Measurements from ENCODE around the gene FAM107B.

The FAM107B gene

DNA sequence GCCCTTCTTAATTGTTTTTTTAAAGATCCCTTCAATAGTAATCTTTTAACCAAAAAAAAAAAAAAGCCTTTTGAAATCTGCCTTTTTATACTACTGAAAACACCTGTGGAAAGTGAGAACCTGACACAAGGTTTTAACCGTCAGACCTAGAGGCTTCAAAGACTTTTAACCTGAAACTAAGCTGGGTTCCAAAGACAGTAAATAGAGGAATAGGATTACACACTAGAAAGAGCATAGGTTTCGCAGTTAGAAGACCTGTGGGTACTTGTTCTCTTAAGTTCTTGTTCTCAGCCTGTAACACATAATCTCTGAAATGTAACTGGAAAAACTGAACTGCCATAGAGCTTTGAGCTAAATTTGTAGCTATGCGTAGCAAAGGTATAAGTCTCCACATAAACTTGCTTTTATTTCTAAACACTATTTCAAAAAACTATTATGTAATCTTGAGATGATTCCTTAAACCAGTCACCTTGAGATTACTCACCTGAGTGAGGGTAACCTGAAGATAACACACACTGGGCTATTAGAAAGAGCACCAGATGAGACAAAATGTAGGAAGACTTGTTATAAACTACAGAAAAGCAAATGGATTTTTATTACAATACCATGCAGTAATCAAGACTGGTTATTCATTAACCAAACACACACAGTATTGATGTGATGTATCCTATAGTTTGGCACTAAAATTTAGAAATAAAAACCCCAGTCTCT, 247.4 kb downstream of the FAM107B start:
- no peak for DNase-seq

DNA sequence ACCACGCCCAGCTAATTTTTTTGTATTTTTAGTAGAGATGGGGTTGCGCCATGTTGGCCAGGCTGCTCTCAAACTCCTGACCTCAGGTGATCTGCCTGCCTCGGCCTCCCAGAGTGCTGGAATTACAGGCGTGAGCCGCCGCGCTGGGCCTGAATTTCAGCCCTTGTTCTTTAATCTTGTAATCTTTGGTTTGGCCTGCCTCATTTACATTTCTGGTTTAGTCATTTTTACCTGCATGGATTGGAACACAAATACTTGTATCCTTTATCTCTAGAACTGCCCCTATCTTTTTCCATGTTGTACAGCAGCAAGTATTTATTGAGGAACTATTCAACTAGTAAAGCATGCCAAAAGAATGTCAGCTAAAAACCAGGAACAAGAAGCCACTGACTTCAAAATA, 248.4 kb downstream of the FAM107B start:
- DNase-seq: no peak

DNA sequence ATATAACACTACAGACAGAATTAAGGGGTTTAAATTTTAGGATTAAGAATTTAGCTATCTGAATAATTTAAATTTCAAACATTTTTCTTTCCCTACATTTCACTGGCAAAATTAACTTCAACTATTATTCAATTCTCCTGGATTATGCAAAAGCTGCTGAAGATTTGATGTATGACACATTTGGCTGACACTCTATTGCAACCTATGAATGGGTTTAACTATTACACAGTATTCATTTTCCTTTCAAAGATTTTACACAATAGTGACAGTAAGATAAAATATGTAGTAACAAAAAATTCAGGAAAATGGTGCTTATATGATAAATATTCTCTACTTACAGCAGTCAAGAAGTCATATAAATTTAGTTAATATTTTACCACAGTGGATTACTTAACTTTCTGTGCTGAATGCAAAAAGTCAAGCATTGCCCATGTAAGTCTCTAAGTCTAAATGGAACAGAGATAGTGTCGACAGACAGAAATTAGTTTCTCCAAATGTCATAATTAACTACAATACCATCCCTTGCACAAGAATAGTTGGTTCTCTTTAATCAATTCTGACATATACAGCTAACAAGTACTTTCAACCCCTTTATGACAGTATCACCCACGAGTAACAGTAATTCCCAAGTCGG, 249.9 kb downstream of the FAM107B start:
- no peak for DNase-seq

DNA sequence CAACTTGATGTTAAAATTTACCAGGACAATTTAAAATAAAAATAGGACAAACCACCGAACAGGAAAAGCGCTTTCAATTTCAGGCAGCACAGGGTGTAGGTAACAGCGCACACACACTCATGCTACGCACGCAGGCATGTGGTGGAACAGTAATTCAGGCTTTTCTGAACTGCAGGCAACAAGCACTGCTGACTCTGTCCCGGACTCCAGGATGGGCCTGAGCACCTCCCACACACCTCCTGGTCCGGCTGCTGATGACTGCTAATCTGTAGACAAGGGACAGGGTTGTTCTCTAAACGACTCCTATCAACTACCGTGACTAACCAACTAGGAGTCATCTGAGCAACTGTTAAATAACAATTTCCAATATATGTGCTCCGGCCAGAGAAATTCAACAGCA, 251.4 kb downstream of the FAM107B start:
- DNase-seq: no peak

DNA sequence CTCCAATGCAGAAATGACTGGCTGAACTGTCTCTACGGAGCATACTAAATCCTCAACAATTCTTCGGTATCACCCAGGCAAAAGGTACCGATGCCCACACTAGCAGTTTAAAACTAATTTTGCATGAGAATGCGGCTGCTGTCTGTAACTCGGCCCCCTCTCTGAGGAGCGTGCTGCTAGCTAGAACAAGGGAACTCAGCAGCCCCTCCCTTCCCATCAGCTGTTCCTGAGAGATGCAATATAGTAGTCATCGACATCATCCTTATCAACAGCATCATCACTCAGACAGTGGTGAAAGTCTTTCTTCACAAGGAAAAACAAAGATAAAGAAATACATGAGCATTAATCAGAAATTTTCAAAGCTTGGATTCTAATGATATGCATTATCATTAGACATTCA, 254.9 kb downstream of the FAM107B start:
- DNase-seq: no peak

DNA sequence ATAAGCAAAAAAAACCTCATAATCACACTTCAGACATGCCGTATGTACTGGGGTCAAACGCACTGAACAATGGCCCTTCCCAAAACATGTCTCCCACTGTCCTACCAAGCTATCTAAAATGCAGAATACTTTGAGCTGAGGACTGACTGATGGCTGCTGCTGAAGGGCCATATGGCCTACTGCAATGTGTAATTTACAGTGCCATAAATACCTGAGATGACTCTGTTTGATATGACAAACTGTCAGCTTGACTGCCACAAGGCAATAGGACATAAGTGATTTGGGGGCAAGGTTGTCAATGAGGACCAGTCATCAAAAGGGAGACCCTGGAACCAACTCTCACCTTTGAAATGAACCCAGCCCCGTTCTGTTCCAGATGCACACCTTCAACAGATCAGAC, 256.5 kb downstream of the FAM107B start:
- no peak for DNase-seq

DNA sequence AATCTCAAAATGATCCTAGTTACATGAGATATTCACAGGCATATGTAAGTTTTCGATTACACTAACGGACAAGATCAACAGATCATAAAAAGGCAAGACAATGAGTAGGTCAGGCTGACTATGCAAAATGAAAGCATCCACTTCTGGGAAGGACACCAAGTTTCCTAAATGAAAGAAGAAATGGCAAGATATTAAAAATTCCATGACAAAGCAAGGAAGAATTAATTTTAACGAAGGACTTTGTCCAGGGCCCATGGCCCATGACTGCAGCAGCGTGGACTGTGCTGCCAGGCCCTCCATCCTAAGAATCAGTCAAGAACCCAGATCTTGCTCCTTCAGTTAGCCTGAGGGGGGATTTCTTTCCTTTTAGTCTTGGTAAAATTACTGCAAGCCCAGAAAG, 261.6 kb downstream of the FAM107B start:
- DNase-seq: no peak

DNA sequence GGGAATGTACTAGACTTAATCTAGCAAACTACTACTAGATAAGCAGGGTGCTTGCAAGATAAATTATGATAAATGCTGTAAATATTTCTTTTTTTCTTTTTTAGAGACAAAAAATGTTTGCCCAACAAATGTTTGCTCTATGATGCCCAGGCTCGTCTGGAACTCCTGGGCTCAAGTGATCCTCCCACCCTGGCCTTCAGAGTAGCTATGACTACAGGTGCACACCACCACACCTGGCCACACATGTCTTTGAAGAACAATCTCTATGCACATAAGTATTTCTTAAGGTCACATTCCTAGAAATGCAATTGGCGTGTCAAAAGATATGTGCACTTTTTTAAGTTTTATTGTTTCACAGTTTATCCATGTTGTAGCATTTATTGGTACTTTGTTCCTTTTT, 264.4 kb downstream of the FAM107B start:
- DNase-seq: no peak

DNA sequence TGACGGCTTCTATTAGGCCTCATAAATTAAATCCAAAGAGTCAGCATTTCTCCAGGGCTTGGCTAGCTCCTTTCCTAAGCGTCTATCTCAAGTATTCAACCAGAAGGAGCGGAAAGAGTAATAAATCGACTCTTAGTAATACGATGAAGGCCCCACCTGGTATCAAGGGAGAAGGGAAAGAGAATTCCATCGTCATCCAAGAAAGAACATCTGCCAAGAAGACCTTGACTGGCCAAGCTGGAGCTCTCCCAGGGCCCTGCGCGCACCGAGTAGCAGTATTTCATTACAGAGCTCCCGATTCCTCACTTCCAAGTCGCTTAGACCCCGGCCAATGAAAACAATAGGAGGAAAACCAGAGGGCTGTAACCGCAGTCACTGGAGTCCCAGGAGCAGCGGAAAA, 266.0 kb downstream of the FAM107B start:
- DNase-seq: no peak

DNA sequence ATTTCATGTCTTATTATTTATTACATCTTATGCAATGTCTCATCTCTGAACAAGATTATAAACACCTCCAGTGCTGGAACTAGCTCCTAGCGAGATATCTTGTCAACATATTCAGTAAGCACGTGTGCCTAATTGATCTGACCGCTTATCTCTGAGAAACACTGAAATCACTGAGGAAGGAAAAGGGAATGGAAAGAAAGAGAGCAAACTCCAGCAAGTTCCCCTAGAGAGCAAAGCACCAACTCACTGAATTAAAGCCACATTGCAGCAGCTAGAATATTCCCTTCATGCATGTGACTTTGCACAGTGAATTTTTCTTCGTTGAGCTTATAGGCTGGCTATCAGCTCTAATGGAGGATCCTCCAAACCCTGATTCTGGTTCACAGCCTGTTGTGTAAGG, 266.9 kb downstream of the FAM107B start:
- DNase-seq: peak; percentile 4

DNA sequence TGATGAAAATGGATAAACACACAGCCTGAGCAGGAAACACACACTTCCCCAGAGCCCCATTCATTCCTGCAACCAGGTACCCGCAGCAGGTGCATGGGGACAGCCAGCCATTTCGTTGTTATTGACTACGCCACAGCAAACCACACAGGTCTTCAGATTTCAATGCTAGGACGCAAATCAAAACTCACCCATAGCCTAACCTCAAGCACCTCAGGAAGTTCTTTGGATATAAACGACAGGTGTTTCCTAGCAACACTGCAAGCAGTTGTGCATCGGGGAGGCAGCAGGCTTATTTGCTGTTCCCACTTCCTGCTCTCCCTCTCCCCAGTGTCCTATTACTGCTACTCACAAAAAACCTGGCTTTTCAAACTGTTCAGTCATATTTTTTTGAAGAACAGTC, 267.5 kb downstream of the FAM107B start:
- DNase-seq: peak; percentile 5

DNA sequence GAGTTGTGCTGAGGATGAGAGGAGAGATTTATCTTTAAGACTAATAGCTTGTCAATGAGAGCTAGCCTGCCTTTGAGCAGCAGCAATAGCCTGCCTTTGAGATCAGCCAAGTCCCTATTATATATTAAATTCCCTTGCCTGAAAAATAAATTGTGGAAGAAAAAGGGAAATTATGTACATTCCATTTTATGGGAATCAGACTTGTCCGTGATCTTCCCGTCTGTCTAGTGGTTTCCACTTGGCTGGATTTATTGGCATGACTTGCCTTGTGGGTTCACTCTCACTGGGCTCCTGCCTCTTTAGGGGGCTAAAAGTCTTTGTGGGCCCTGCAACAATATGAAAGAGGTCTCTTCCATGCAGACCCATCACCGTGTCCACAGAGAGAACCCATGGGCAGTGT, 272.3 kb downstream of the FAM107B start:
- no peak for DNase-seq

DNA sequence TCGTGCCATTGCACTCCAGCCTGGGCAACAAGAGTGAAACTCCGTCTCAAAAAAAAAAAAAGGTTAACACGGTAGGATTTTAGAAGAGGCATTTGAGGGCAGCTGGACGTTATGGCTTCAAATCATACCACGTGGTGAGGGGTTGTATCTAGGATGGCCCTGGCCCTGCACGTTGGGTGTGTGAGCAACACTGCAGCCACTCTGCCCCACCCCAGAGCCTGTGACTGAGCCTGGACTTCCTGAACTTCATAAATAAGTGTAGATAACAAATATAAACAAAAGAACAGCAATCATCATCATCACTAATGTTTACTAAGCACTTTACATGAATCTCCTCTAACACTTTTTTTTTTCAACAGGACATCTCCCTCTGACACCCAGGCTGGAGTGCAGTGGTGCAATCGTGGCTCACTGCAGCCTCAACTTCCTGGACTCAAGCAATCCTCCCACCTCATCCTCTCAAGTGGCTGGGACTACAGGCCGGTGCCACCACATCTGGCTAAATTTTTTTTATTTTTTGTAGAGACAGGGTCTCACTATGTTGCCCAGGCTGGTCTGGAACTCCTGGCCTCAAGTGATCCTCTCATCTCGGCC, 274.4 kb downstream of the FAM107B start:
- peak; percentile 9 for DNase-seq

DNA sequence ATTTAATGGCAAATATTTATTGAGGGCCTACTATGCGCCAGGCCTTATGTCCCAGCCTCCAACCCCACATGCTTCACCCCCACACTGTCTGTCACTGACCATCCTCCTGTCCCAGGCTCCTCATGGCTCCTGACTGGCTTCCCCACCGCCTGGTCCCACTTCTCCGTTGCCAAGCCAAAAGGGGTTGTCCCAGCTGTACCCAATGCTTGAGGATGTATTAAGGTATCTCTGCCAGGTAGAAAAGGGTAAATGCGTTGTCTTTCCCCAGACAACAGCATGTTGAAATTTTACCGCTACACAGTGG, 275.1 kb downstream of the FAM107B start:
- DNase-seq: no peak

DNA sequence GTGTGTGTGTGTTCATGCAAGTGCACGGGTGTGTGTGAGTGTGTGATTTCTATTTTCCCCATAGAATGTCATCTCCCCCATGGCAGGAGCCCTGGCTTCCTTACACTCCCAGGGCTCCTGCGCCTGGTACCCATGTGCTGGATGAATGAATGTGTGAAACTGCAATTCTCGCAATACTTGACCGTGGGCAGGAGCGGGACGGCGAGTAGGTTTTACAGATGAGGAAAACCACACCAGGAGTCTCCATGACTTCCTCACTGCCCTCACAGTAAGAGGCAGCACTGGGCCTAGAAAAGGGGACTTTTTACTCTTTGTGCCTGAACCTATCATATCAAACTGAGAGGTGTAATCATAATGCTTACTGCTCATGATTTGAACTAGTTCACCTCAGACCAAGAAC, 276.4 kb downstream of the FAM107B start:
- no peak for DNase-seq

DNA sequence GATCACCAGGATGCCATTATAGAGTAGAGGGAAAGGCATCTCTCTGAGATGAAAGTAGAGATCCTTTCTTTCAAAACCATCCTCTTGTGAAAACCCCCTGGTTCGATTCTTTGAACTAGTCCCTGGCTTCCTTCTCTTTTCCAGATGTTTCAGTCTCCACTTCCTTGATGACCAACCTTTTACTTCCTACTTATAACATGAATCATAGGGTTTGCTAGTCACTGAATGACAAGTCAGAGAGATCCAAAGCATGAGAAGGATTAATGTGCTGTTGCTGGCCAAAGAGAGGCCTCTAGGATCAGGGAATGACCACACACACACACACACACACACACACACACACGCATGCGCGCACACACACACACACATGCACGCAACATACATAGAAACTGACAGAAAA, 282.9 kb downstream of the FAM107B start:
- DNase-seq: no peak

DNA sequence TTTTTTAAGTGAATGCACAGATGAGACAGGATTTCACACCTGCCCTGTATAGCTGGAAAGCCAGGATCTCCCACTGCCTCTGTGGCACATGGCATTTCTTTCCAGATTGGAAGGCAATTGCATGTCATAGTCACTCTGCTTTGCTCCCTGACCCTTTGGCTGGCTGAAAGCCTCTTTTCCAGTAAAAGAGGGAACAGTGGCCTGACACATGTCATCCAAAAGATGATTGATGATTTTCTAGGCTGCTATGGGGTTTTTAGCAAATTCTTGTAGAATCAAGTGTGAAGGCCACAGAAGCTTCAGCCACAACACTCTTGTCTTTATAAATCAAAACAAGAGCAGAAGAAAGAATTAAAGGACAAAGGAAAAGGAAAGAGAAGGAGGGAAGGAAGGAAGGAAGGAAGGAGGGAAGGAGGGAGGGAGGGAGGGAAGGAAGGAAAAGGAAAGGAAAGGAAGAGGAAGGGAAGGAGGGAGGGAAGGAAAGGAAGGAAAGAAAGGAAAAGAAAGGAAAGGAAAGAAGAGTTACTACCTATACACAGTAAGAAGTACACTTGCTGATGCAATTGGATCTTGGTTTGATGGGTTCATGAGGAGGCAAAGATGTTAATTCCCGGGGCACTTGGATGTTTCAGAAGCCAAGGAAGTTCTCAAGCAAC, 285.0 kb downstream of the FAM107B start:
- DNase-seq: no peak

DNA sequence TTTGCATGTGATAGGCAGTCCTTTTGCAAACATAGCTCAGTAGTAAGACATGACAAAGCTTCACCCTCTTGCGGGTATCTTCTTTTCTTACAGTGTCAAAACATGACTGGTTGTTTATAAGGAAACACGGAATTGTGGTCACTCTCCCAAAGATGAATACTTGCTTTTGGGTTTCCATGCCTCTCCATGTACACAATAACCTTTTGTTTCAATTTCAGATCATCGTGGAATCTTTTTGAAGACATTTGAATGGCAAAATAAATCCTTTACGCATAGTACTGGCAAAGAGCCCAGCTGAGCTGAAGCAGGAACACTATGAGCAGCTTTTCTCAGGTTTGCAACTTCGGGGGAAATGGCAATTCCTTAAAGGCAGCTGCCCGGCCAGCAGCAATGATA, 287.2 kb downstream of the FAM107B start:
- no peak for DNase-seq

DNA sequence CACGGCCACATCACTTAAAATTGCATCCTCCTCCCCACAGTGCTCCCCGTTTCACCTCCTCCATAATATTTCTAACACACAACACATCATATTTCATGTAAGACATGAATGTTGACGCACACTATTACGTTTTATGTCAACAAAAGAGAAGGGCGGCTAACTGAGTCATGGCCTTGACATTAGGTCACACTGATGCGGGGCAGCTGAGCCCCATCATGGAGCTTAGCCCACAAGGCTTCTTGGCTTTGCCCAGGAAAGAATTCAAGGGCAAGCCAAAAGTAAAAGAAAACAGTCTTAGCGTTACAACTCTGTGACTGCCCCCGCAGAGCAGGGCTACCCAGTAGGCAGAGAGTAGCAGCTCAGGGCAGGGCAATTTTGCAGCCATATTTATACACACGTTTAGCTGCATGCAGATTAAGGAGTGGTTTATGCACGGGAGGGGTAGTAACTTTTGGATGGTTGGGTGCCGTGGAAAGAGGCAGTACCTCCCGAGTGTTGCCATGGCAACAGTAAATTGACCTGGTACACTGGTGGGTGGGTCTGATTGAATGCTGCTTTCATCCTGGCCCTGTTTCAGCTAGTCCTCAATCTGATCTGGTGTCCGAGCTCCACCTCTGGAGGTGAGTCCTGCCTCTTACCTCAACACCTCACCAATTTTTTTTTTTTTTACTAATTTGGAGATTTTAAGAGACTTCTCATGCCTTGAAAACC, 287.8 kb downstream of the FAM107B start:
- DNase-seq: no peak

DNA sequence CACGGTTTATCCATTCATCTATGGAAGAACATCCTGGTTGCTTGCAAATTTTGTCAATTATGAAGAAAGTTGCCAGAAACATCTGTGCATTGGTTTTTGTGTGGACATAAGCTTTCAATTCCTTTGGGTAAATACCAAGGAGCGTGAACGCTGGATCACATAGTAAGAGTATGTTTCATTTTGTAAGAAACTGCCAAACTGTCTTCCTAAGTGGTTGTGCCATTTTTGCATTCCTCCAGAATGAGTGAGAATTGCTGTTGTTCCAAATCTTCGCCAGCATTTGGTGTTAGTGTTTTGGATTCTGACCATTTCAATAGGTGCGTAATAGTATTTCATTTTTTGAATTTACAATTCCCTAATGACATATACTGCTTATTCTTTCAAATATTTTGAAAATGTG, 288.7 kb downstream of the FAM107B start:
- DNase-seq: no peak

DNA sequence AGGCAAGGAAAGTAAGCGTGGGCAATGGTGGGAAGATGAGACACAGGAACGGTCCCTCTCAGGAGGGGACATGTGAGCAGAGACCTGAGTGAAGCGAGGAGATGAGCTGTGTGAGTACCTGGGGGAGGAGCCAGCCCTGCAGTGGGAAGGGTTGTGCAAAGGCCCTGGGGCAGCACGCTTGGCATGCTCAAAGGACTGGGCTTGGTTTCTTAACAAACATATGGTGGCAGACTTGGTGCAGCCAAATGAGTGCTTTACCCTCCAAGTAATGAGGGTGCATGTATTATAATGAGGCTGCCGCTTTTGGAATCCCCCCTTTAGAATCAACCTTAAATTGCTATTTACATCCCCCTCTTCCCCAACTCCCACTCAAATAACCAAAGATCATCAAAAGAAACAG, 291.3 kb downstream of the FAM107B start:
- DNase-seq: no peak

DNA sequence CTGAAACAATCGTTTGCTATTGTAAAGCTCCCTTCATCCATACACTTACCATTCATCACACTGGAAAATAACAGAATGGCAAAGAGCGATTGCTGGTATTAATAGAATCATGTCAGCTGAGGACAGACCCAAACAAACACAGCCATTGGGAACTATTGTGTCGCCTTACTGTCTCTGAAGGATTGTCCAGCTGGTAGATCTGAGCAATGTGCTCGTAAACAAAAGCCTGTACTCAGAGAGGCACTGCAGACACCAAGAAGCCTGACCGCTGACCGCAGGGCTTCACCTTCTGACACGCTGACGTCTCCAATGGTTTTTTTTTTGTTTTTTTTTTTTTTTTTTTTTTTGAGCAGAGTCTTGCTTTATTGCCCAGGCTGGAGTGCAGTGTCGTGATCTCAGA, 292.9 kb downstream of the FAM107B start:
- no peak for DNase-seq

DNA sequence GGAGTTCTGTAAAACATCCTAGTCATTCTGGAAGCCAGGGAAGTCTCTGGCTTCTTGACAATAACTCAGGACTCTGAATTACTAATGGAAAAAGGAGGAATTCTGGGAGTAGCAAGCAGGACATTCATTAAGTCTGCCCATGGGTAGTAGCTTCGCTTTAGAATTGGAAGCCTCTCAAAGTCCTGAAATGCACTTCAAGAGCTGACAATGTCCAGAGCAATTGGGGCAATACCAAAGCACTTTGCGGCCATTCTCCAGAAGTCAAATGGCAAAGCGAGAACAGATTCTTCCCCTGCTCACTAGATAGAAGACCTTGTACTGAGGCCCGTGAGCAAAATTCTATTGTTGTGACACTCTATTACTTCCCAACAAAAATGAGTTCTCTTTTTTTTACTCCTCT, 293.7 kb downstream of the FAM107B start:
- no peak for DNase-seq

DNA sequence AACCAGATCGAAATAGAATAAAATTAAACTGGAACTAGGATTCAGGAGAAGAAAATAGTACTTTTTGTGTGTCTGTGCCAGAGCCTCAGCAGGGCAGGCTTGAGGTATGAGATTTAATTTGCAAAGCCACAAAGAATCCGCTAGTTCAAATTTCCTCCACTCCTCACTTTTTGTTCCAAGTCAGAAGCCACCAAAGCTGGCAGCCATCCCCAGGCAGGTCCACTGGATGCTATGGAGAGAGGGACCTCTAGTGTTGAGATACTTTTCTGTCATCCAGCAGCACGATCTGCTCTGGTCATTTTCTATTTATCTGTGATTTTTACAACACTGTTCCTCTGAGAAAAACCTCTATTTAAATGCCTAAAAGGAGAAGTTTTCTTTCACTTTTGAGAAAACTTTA, 296.1 kb downstream of the FAM107B start:
- DNase-seq: peak; percentile 31
